Measurements from ENCODE around the gene NINL.

NINL gene

GRCh38 chr20:25464501-25465242 is 120.7 kb downstream of the NINL start:
- DNase-seq (ENCODE audit: low read depth): no peak

DNA sequence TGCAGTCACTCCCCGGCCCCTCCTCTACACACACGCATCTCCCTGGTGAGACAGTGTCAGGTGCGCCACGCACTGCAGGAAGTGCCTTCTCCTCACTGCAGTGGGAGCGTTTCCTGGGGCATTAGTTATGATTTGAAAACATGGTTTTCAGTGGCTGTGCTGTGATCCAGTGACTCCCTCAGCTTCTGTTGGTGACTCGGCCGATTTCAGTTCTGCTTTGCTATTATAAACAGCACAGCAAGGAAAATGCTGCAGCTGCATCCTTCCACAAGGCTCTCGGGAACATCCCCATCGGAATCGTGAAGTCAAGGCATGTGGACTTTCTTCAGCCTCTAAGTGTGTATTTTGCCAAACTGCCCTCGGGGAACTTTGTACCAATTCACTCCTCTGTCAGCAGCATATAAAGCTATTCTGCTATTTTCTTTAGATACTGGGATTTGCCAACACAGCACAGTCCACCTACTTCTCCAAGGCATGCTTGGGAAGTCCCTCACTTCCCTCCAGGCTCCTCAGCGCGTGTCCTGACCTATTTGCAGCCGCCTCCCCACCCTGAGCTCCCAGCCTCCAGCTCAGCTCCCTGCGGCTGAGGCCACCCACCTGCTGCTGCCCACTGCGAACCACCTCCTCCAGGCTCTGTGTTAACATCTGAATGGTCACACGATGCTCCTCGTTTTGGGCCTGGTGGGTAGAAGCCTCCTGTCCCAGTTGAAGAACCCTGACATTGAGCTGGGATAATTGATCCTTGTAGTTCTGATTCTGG is 123.4 kb downstream of the NINL start:
- no peak for DNase-seq (ENCODE audit: low read depth)

DNA sequence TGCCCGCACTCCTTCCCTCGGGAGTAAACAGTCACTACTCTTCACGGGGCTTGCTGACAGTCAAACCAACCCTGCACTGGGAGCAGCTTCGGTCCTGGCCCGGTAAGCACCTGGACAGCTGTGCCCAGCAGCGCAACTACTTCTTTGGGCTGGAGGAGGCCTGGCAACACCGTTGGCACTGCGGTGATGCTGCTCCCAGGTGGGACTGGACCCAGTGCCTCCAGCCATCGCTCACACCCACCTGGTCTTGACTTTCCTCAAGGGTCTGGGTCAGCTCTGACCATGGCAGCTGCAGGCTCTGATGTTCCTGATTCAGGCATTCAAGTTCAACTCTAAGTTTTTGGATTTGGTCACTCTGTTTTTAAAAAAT is 124.1 kb downstream of the NINL start:
- DNase-seq (ENCODE audit: low read depth): no peak

GRCh38 chr20:25460566-25461280 is 124.6 kb downstream of the NINL start:
- no peak for DNase-seq (ENCODE audit: low read depth)

GRCh38 chr20:25459916-25460535 is 125.3 kb downstream of the NINL start:
- no peak for DNase-seq (ENCODE audit: low read depth)

DNA sequence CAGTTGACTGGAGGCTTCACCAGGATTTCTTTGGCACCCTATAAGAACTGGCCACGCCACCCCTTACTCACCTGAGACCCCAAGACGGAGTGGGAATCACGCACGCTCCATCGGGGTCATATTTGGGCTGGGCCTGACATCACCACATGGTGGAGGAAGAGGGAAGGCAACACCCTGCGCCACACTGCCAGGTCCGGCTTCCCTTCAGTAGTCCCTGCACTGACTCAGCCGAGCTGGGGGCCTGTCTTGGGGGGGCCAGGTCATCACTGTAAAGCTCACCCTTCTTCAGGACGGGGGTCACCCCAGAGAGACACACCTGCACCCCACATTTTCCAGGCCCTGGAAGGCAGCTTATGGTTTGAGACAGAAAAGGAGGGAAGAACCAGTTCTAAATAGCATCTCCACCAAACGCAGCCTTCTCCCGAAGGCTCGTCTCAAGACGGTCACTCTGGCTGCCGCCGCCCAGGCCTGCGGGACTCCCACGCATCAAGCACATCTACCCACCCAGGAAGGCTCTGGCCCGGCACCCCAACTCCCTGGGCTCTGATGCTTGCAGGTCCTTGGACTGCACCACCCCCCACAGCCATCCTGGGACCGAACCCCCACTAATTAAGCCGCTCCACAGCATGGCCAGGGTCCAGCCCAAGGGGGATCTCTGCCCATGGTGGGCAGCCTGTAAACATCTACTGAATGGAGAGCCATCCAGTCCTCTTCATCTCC is 126.1 kb downstream of the NINL start:
- no peak for DNase-seq (ENCODE audit: low read depth)

- DNase-seq (ENCODE audit: low read depth): no peak
Measured at GRCh38 chr20:25457886-25458680, 127.2 kb downstream of the NINL start.

- no peak for DNase-seq (ENCODE audit: low read depth)
Measured at GRCh38 chr20:25454153-25454900, 131.0 kb downstream of the NINL start.

- peak; percentile 55 for DNase-seq (ENCODE audit: low read depth)
Measured at GRCh38 chr20:25453035-25453810, 132.1 kb downstream of the NINL start.

DNA sequence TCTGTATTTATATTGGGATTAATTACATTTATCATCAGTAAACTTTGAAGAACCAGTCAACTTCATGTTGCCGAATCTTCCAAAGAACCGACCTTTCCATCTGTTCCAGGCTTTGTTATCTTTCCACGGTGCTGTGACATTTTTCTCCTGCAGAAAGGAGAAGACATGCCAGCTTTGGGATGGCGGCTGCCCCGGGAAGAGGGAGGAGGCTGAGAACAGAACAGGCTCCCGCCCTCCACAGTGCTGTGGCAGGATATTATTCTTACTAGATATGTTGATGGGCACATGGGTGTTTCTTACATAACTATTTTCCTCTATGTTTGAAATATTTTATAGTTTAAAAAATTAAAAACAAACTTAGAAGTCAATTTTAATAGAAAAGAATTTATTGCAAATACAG is 133.0 kb downstream of the NINL start:
- DNase-seq (ENCODE audit: low read depth): no peak

- no peak for DNase-seq (ENCODE audit: low read depth)
Measured at GRCh38 chr20:25447671-25448070, 137.7 kb downstream of the NINL start.

- DNase-seq (ENCODE audit: low read depth): no peak
Measured at GRCh38 chr20:25444556-25444955, 140.8 kb downstream of the NINL start.

GRCh38 chr20:25439328-25439727 is 146.0 kb downstream of the NINL start:
- DNase-seq (ENCODE audit: low read depth): no peak

DNA sequence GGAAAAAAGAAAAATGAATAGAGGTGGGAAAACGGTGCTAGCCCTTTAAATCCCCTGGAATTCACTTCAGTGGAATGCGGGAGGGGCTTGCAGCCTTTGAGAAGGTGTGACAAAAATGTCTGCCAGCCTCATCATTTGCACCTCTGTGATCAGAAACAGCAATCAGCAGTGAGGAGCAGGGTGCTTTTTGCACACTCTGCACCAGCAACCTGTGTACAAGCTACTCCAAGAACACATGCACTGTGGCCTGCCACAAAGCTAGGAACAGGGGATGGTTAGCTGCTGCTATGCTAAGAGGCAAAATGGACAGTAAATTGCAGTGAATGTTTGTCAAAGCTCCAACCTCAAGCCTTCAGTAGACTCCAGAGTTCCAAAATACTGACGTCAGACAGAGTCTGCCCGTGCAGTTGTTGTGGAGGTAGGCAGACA is 148.2 kb downstream of the NINL start:
- peak; percentile 29 for DNase-seq (ENCODE audit: low read depth)

DNA sequence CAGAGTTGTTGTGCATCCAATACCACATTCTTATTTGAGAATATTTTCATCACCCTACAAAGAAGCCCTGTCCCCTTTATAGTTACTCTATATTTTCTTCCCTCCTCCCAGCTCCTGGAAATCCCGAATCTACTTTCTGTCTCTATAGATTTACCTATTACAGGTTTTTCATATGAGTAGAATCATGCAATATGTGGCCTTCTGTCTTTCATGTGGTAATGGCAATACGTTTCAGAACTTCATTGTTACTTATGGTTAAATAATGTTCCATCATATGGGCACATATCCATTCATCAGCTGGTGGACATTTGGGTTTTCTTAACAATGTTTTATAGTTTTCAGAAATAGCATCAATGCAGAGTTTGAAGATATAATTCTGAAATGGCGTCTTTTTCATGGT is 160.8 kb downstream of the NINL start:
- DNase-seq (ENCODE audit: low read depth): no peak

DNA sequence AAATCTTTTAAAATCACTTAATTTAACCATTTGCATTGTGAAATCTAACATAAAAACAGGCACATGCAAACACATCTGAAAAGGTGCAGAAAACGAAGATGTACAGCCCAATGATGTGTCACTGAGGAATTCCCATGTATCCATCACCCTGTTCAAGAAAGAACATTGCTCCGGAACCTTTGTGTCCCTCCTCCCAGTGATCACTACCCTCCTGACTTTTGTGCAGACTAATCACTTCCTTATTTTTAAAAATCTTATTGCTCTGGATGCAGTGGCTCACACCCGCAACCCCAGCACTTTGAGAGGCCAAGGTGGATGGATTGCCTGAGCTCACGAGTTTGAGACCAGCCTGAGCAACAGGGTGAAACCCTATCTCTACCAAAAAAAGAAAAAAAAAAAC is 163.3 kb downstream of the NINL start:
- DNase-seq (ENCODE audit: low read depth): no peak

- no peak for DNase-seq (ENCODE audit: low read depth)
Measured at GRCh38 chr20:25421102-25421501, 164.2 kb downstream of the NINL start.

GRCh38 chr20:25418776-25419175 is 166.6 kb downstream of the NINL start:
- DNase-seq (ENCODE audit: low read depth): peak; percentile 56

DNA sequence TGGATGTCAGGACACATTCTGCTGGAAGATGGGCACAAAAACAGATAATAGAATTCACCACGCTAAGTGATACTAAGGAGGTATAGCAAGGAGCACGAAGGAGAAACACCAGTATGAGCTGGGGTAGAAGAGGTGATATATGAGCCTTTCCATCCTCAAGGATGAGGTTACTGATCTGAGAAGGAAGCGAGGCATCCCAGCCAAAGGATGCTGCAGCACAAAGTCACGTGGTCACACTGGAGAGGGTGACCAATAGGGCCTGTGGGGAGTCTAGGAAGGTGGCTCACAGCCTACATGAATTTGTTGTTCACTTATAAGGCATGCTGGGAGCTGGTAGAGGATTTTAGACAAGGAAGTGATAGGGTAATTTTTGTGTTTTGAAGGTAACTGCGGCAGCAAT is 176.4 kb downstream of the NINL start:
- DNase-seq (ENCODE audit: low read depth): no peak

- DNase-seq (ENCODE audit: low read depth): no peak
Measured at GRCh38 chr20:25408170-25408547, 177.2 kb downstream of the NINL start.

Data from iris pigment epithelial cell (primary cell).